GM12892 (cell line): Measurements from ENCODE around the gene COPS8.

Source experiments
- DNase-seq: peaks from one replicate; pipeline ENCODE4 v3.0.0; 2011; ENCODE audit not compliant: insufficient read length
- FAIRE-seq: peaks from 2 replicates; lab custom pipeline; 2011; peaks lifted over from hg19 to GRCh38; lab: Jason Lieb, UNC
- POLR2A ChIP-seq: IDR thresholded peaks from 2 replicates; pipeline ENCODE4 v1.6.1; 2011; ENCODE audit warnings: low read depth, low read length, control low read depth
- POLR2AphosphoS5 ChIP-seq: IDR thresholded peaks from 2 replicates; pipeline ENCODE4 v1.6.1; 2011; ENCODE audit warnings: low read depth, low read length, control low read depth
- TAF1 ChIP-seq: IDR thresholded peaks from 2 replicates; pipeline ENCODE4 v1.6.1; 2011; ENCODE audit warnings: low read depth, mild to moderate bottlenecking, control low read depth, low read length, borderline replicate concordance

Gene COPS8

GRCh38 chr2:237140689-237141285 is 55.1 kb downstream of the COPS8 start:
- no peak for DNase-seq
- TF ChIP-seq TAF1 (no peak), POLR2AphosphoS5 (no peak), POLR2A (no peak)
- FAIRE-seq, result no peak

GRCh38 chr2:237141571-237142051 is 55.9 kb downstream of the COPS8 start:
- FAIRE-seq, result no peak
- no peak for DNase-seq
- no peak for TF ChIP-seq POLR2A
- no peak for TF ChIP-seq POLR2AphosphoS5
- TF ChIP-seq TAF1, result no peak

- no peak for DNase-seq
- TF ChIP-seq POLR2AphosphoS5, result no peak
- TF ChIP-seq POLR2A, result no peak
- no peak for TF ChIP-seq TAF1
- FAIRE-seq, result no peak
These were observed 57.4 kb downstream of the COPS8 start for GRCh38 chr2:237143118-237143517.

DNA sequence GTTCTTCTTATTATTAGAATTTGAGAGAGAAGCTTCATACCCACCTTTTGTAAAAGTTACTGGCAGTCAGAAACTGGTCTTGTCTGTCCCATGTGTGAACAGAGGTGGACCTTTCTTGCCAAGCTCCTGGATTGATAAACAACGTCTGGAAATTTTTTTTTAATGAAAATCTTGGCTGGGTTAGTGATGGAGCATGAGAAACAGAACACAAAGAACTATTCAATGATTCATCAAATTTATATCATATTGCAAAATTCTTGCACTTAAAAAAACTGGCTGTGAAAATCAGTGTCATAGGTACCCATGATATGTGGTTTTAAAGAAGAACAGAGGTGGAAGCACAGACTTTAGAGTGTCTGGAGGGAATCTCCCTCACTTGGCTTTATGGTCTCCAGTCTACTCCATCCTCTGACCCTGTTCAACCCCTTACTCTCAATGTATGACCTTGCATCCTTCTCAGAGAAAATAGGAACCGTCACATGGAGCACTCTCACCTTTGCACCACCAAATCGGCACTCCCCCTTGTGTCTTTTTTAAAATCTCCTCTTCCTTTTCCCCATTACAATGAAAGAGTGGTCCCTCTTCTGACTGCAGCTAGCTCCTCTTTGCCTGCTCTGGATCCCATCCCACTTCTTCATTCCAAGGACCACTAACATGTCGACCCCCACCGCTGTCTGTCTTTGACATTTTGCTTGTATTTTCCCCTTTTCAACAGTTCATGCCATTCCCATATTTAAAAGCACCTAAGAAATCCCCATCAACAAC is 58.2 kb downstream of the COPS8 start:
- DNase-seq, result no peak
- TF ChIP-seq POLR2A (no peak), TAF1 (no peak), POLR2AphosphoS5 (no peak)
- no peak for FAIRE-seq

DNA sequence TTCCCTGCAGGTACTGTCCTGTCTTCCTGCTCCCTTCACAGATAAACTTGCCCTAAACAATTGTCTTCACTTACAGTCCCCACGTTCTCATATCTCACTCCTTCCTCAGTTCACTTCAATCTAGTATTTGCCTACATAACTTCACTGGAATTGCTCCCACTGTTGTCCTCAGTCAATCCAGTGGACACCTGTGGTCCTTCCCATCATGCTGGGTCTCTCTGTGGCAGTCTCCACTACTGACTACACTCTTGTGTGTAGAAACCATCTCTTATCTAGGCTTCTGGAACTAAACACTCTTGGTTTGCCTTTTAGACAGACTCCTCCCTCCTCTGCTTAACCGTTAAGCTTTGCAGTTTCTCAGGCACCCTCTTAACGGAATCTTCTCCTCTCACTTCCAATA is 58.8 kb downstream of the COPS8 start:
- FAIRE-seq, result no peak
- no peak for DNase-seq
- TF ChIP-seq TAF1, result no peak
- no peak for TF ChIP-seq POLR2AphosphoS5
- TF ChIP-seq POLR2A, result no peak

DNA sequence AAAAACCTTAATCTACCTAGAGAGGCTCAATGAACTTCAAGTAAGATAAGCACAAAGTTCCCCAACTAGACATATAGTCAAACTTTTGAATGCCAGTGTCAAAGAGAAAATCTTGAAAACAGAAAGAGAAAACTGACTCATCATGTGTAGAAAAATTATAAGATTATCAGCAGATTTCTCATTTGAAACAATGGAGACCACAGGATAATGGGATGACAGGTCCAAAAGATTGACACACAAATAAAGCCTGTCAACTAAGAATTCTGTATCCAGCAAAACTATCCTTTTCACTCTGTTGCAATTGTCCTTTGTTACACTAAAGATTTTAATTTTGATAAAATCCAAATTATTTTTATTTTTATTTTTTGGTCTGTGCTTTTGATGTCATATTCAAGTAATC is 61.6 kb downstream of the COPS8 start:
- no peak for FAIRE-seq
- TF ChIP-seq POLR2AphosphoS5 (no peak), POLR2A (no peak), TAF1 (no peak)
- DNase-seq, result no peak

- TF ChIP-seq POLR2A (no peak), TAF1 (no peak), POLR2AphosphoS5 (no peak)
- no peak for DNase-seq
- no peak for FAIRE-seq
These were observed 62.9 kb downstream of the COPS8 start for GRCh38 chr2:237148624-237149023.

DNA sequence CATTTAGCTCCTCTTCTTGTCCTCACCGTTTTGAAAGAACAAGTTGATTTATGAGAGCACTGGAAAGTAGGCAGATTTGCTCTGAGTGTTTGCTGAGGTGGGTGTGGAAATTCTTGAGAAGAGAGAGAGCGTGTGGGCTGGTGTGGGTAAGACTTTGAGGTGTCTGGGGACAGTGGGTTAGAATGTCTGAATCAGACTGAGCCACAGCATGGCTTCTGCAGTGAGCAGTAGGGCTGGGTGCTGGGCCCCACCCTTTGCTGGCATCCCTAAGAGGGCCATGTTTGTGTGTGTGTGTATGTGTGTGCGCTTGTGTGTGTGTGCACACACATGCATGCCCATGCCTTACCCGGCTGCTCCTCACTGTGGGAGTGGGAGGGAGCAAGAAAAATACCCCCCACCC is 63.7 kb downstream of the COPS8 start:
- TF ChIP-seq POLR2A, result no peak
- no peak for TF ChIP-seq TAF1
- no peak for TF ChIP-seq POLR2AphosphoS5
- DNase-seq (no peak), FAIRE-seq (no peak)
